SK-N-SH treated with all-trans-retinoic acid at 6 μM for 48 hours (cell line): ENCODE measurements around the gene CCM2.

ENCODE experiments used
- ARNTL ChIP-seq: fragments of 450-650 bp; formaldehyde crosslinking; IDR thresholded peaks from 2 replicates; pipeline ENCODE4 v1.5.0; 2020; ENCODE audit warnings: low read depth, mild to moderate bottlenecking, moderate library complexity, borderline replicate concordance
- CREB5 ChIP-seq: fragments of 250-450 bp; sonication (Bioruptor Pico); IDR thresholded peaks from 2 replicates; pipeline ENCODE4 v1.5.1; 2020; ENCODE audit warnings: low read depth, mild to moderate bottlenecking, moderate library complexity
- CSDC2 ChIP-seq: fragments of 250-450 bp; sonication (Bioruptor Pico); IDR thresholded peaks from 2 replicates; pipeline ENCODE4 v1.5.0; 2020; ENCODE audit warnings: mild to moderate bottlenecking, moderate library complexity
- ESRRG ChIP-seq: fragments of 250-450 bp; sonication (Bioruptor Pico); IDR thresholded peaks from 2 replicates; pipeline ENCODE4 v1.6.1; 2021; ENCODE audit warnings: mild to moderate bottlenecking
- ISL1 ChIP-seq: fragments of 250-450 bp; sonication (Bioruptor Pico); IDR thresholded peaks from 2 replicates; pipeline ENCODE4 v2.1.2; 2022; ENCODE audit warnings: mild to moderate bottlenecking, moderate library complexity
- OSR1 ChIP-seq: fragments of 250-450 bp; sonication (Bioruptor Pico); IDR thresholded peaks from 2 replicates; pipeline ENCODE4 v1.8.0; 2022; ENCODE audit warnings: moderate library complexity, mild to moderate bottlenecking, inconsistent platforms
- PATZ1 ChIP-seq: fragments of 250-450 bp; sonication (Bioruptor Pico); IDR thresholded peaks from 2 replicates; pipeline ENCODE4 v1.8.0; 2020; ENCODE audit warnings: mild to moderate bottlenecking, moderate library complexity, borderline replicate concordance
- PPARA ChIP-seq: fragments of 250-450 bp; sonication (Bioruptor Pico); IDR thresholded peaks from 2 replicates; pipeline ENCODE4 v1.5.0; 2020; ENCODE audit warnings: mild to moderate bottlenecking, borderline replicate concordance
- RARB ChIP-seq: fragments of 250-450 bp; sonication (Bioruptor Pico); IDR thresholded peaks from 2 replicates; pipeline ENCODE4 v1.8.0; 2021; ENCODE audit warnings: mild to moderate bottlenecking, moderate library complexity
- SNAI2 ChIP-seq: fragments of 250-450 bp; sonication (Bioruptor Pico); IDR thresholded peaks from 2 replicates; pipeline ENCODE4 v1.5.0; 2020; ENCODE audit warnings: mild to moderate bottlenecking, moderate library complexity
- TCF4 ChIP-seq: fragments of 250-450 bp; sonication (Bioruptor Pico); IDR thresholded peaks from 2 replicates; pipeline ENCODE4 v1.8.0; 2021; ENCODE audit warnings: mild to moderate bottlenecking, moderate library complexity, borderline replicate concordance
- ZC3H10 ChIP-seq: fragments of 250-450 bp; sonication (Bioruptor Pico); IDR thresholded peaks from 2 replicates; pipeline ENCODE4 v1.5.1; 2021; ENCODE audit warnings: mild to moderate bottlenecking, moderate library complexity
- ZFP3 ChIP-seq: fragments of 250-450 bp; sonication (Bioruptor Pico); IDR thresholded peaks from 2 replicates; pipeline ENCODE4 v1.5.0; 2020; ENCODE audit warnings: mild to moderate bottlenecking, moderate library complexity
- ZFP30 ChIP-seq: fragments of 450-650 bp; formaldehyde crosslinking; IDR thresholded peaks from 2 replicates; pipeline ENCODE4 v1.5.0; 2022; ENCODE audit warnings: mild to moderate bottlenecking, moderate library complexity

GRCh38 chr7:45100761-45101480 lies 100.9 kb downstream of the CCM2 start:
- TF ChIP-seq ZFP3 (no peak), RARB (CRISPR knock-in tag) (no peak), CSDC2 (CRISPR knock-in tag) (no peak), ZFP30 (CRISPR knock-in tag) (no peak), PPARA (CRISPR knock-in tag) (no peak), PATZ1 (CRISPR knock-in tag) (no peak), TCF4 (no peak), SNAI2 (CRISPR knock-in tag) (no peak), OSR1 (no peak), ESRRG (CRISPR knock-in tag) (no peak), ARNTL (CRISPR knock-in tag) (no peak), ISL1 (CRISPR knock-in tag) (no peak), ZC3H10 (CRISPR knock-in tag) (no peak), CREB5 (no peak)
